WI38 (cell line): ENCODE data around the gene MYO16.
"Not testable (repeated sequence)": the region's sequence is repeated elsewhere in the genome, so short reads cannot be mapped to it uniquely, and the experiment has no call there.

Experiments
- H3K4me3 ChIP-seq: 2 replicates; pipeline ENCODE4 v1.5.1; 2011; ENCODE audit warnings: low read depth, mild to moderate bottlenecking, control low read depth, low read length
- TF ChIP-seq, protein P1 (sequence below): IDR thresholded peaks from 2 replicates; pipeline ENCODE4 v1.5.1; 2012; ENCODE audit warnings: low read depth, mild to moderate bottlenecking, control low read depth, low read length

MYO16 gene

DNA sequence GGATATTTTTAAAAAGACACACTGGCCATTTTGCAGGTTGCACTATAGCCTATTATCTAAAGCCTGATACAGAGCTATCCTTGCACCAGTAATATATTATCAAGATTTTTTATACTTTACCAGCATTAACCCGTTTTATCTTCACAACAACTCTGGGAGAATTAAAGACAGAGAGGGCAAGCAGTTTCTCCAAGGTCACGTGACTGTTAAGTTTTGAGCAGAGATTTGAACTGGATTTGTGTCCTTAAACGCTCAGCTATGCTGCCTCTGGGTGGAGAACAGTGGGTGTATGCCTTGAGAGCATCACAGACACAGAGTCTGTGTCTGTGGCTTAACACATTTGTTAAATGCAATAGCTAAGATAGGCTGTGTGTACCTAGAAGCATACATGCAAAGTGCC is 147.2 kb downstream of the MYO16 start:
- TF ChIP-seq, protein P1, sequence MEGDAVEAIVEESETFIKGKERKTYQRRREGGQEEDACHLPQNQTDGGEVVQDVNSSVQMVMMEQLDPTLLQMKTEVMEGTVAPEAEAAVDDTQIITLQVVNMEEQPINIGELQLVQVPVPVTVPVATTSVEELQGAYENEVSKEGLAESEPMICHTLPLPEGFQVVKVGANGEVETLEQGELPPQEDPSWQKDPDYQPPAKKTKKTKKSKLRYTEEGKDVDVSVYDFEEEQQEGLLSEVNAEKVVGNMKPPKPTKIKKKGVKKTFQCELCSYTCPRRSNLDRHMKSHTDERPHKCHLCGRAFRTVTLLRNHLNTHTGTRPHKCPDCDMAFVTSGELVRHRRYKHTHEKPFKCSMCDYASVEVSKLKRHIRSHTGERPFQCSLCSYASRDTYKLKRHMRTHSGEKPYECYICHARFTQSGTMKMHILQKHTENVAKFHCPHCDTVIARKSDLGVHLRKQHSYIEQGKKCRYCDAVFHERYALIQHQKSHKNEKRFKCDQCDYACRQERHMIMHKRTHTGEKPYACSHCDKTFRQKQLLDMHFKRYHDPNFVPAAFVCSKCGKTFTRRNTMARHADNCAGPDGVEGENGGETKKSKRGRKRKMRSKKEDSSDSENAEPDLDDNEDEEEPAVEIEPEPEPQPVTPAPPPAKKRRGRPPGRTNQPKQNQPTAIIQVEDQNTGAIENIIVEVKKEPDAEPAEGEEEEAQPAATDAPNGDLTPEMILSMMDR, result no peak
- H3K4me3 ChIP-seq, result no peak overlapping the region

DNA sequence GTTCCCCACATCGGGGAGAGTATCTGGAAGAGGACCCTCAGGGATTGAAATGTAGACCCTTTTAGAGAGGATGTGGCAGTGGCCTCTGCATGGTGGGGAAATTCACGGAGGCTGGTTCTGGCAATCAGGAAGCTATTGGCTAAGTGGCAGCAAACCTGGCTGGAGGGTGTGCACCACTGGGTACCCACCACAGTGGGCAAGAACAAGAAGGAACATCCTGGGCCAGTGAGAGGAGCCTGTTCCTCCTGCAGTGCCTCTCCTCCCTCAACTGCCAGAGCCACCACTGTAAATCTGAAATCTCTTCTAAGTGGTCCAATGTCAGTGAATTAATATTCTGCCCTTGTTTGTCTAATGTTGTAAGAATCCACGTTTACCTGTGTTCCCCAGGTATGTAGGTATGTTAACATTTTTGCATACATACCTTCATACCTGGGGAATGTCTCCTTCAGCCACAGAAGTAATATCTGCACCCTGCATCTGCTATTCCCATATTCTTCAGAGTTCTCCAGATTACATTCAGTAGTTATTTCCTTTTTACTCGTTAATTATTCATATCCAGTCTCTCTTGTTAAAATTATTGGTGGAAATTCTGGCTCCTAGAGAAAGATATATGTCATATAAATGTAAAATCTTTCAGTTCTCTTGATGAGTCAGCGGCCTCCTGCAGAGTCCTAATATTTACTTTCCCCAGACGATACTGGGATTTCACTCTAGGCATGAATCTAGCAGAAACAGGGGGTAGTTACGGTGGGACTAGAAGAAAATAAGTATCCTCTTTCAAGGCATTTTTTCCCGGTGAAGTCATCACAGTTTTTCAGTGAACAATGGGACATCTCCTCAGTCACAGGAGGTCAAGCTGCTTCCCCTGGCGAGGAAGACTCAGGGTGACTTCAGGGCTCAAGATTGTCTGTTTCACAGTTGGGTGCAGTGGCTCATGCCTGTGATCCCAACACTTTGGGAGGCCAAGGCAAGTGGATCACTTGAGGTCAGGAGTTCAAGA is 148.3 kb downstream of the MYO16 start:
- H3K4me3 ChIP-seq, result no peak overlapping the region
- TF ChIP-seq, protein P1, result no peak

DNA sequence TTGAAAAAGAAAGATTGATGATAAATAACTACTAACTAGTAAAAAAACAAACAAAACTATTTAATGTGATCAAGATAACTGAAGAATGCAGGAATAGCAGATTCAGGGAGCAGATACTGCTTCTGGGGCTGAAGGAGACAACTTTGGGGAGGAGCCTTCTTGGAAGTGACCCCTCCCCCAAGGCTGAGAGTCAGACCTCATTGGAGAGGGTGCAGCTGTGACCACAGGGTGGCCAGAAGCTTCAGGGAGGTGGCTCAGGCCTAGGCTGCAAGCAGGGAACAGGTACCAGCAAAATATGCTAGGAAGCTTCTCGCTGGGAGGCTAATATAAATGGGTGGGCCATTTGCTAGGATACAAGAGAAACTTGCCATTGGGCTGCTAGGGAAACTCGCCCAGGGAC is 149.9 kb downstream of the MYO16 start:
- TF ChIP-seq, protein P1, result no peak
- H3K4me3 ChIP-seq, result no peak overlapping the region

DNA sequence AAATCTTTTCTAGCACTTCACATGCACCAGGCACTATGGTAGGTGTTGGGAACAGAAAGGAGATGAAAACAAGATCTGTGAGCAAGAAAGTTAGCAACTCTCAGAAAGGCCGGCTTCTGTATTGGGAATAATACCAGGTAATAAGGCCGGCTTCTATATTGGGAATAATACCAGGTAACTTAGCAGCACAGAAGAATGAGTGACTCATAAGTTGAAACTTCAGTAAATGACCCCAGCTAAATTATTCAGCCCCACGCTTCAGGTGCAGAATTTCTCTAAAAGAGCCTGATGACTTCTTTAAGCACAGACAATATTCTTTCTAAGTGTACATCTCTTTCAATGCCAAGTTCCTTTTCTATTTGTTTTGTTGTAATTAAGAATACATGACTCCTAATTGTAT is 151.3 kb downstream of the MYO16 start:
- no peak overlapping the region for H3K4me3 ChIP-seq
- TF ChIP-seq, protein P1, result no peak

DNA sequence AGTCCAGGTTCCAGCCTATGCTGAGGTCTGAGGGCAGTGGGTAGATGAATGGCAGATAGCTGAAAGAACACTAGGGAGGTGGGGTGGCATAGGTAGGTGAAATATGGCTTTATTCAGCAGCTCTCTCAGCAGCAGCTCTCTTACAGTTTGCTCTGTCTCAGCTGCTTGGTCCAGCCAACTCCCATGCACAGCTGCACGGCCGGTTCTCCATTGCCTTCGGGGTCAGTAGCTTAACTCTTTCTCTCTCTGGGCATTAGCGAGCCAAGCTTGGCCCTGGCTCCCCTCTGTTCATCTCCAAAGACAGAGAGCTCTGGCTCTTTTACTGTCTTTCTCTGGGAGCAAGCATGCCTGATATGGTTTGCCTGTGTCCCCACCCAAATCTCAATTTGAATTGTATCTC is 151.9 kb downstream of the MYO16 start:
- H3K4me3 ChIP-seq, result no peak overlapping the region
- TF ChIP-seq, protein P1, result no peak

DNA sequence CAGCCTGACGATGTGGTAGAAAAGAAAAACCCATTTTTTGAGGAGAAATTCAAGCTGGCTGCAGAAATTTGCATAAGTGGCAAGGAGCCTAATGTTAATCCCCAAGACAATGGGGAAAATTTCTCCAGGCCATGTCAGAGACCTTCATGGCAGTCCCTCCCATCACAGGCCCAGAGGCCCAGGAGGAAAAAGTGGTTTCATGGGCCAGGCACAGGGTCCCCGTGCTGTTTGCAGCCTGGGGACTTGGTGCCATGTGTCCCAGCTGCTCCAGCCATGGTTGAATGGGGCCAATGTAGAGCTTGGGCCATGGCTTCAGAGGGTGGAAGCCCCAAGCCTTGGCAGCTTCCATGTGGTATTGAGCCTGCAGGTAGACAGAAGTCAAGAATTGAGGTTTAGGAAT is 153.1 kb downstream of the MYO16 start:
- H3K4me3 ChIP-seq, result not testable (repeated sequence)

DNA sequence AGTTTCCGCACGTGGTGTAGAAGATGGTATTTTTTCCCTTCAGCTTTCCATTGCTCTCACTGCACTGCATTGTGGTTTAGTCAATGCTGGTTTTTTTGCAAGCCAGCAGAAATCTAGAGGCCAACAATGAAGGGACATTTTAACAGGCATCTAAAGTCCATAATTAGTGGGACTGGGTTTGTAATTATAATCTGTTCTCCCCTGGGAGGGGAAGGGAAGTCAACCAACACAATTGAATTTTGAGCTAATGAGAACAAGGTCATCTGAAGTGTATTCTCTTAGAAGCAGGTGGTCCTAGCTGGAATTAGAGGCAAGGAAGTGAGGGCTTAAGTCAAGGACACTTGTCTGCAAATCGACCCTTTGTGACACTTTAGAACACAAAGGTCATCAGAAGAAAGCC is 156.4 kb downstream of the MYO16 start:
- TF ChIP-seq, protein P1, result no peak
- H3K4me3 ChIP-seq, result no peak overlapping the region
